D721Med (cell line): ENCODE results near the gene CBLB.

ENCODE experiments used
- DNase-seq: peaks from one replicate; pipeline ENCODE4 v3.0.0; 2011; ENCODE audit warnings: low spot score; ENCODE audit not compliant: insufficient read length
- FAIRE-seq: peaks from 2 replicates; lab custom pipeline; 2011; peaks lifted over from hg19 to GRCh38; lab: Jason Lieb, UNC
- TF ChIP-seq, protein P1 (sequence below): IDR thresholded peaks from 2 replicates; pipeline ENCODE4 v1.5.1; 2012; ENCODE audit warnings: mild to moderate bottlenecking, control low read depth; ENCODE audit not compliant: insufficient read depth; ENCODE audit errors: missing control alignments

CBLB gene

GRCh38 chr3:105802118-105802706 is 66.6 kb downstream of the CBLB start:
- TF ChIP-seq, protein P1, sequence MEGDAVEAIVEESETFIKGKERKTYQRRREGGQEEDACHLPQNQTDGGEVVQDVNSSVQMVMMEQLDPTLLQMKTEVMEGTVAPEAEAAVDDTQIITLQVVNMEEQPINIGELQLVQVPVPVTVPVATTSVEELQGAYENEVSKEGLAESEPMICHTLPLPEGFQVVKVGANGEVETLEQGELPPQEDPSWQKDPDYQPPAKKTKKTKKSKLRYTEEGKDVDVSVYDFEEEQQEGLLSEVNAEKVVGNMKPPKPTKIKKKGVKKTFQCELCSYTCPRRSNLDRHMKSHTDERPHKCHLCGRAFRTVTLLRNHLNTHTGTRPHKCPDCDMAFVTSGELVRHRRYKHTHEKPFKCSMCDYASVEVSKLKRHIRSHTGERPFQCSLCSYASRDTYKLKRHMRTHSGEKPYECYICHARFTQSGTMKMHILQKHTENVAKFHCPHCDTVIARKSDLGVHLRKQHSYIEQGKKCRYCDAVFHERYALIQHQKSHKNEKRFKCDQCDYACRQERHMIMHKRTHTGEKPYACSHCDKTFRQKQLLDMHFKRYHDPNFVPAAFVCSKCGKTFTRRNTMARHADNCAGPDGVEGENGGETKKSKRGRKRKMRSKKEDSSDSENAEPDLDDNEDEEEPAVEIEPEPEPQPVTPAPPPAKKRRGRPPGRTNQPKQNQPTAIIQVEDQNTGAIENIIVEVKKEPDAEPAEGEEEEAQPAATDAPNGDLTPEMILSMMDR = no peak
- FAIRE-seq (no peak), DNase-seq (no peak)

- FAIRE-seq (no peak), DNase-seq (no peak)
- TF ChIP-seq, protein P1 = no peak
Measured at GRCh38 chr3:105801397-105801796, 67.4 kb downstream of the CBLB start.

DNA sequence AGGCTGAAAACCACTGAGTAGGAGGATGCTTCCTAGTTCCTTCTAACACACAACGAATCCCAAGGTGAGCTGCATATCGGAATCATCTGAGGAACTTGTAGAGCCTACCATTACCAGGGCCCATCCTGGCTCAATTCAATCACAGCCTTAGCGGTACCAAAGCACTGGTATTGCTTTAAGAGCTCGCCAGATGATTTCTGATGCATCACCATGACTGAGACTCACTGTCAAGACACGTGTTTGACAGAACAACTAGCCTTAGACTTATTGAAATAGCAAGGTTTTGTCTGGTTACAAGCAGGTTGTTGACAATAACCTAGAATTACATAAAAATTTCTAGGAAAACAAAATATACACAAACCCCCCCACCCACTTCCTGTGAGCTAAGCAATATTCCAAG is 68.5 kb downstream of the CBLB start:
- TF ChIP-seq, protein P1 = no peak
- FAIRE-seq (no peak), DNase-seq (no peak)

DNA sequence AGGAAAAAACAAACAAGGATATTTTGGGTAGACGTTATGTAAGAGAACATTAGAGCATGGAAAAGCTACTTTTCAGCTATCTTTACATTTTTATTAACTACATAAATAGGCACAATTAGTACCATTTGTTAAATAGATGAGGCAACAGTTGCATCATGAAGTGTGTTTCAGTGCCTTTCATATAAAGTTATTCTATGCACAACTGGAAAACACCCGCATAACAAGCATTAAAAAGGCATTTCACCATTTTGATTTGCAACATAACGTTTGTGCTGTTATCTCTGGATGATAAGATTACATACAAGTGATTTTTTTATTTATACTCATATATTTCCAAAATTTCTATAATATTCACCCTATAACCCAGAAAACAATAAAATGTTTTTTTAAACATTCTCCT is 69.5 kb downstream of the CBLB start:
- no peak for DNase-seq
- TF ChIP-seq, protein P1 = no peak
- FAIRE-seq = no peak

- DNase-seq (no peak), FAIRE-seq (no peak)
- TF ChIP-seq, protein P1 = no peak
Measured at GRCh38 chr3:105798381-105798934, 70.4 kb downstream of the CBLB start.

DNA sequence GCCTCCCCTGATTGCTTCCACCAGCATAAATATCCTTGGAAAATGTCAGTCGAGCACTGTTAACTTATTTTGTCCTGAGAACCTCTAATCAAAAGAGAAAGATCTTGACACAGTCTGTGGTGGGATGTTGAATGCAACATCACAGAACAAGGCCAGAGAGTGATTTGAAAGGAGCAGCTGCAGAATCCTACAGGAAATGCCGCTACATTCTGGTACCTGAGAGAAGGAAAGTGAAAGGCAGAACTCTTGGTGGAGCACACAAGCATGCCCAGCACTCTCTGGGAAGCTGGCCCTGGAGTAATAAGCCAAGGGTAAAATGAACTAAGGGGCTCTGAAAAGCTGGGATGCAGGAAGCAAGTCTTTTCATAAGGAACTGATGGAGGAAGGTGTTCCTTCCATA is 75.8 kb downstream of the CBLB start:
- no peak for FAIRE-seq
- TF ChIP-seq, protein P1 = no peak
- no peak for DNase-seq
